Activated naive CD4-positive, alpha-beta T cell treated with anti-CD3 and anti-CD28 coated beads, Interleukin-2, amount 10 ng/mL, durations not matched to agents 7 days and 5 days (primary cell): Measurements from ENCODE around the gene AP1M2.
"Not testable (repeated sequence)": the region's sequence is repeated elsewhere in the genome, so short reads cannot be mapped to it uniquely, and the experiment has no call there.

ENCODE experiments used
- CTCF ChIA-PET: fragments of 350-600 bp; sonication (Branson Sonifier 250); formaldehyde crosslinking; loops from one replicate; lab custom pipeline; 2021; ENCODE audit warnings: antibody characterized with exemption; lab: Charles Lee
- DNase-seq: peaks from one replicate; pipeline ENCODE4 v3.0.0-alpha.2; 2020
- H3K27ac Mint-ChIP-seq: one replicate; pipeline ENCODE4 v1.8.0; 2021; ENCODE audit warnings: mild to moderate bottlenecking, moderate library complexity, mixed read lengths
- H3K27me3 Mint-ChIP-seq: one replicate; pipeline ENCODE4 v1.8.0; 2021; ENCODE audit warnings: mild to moderate bottlenecking, mixed read lengths
- H3K36me3 Mint-ChIP-seq: one replicate; pipeline ENCODE4 v1.8.0; 2021; ENCODE audit warnings: mixed read lengths
- H3K4me1 Mint-ChIP-seq: one replicate; pipeline ENCODE4 v1.8.0; 2021; ENCODE audit warnings: mixed read lengths
- H3K4me3 Mint-ChIP-seq: one replicate; pipeline ENCODE4 v1.8.0; 2021; ENCODE audit warnings: mild to moderate bottlenecking, moderate library complexity, mixed read lengths
- H3K9me3 Mint-ChIP-seq: one replicate; pipeline ENCODE4 v1.8.0; 2021; ENCODE audit warnings: mixed read lengths

The AP1M2 gene

DNA sequence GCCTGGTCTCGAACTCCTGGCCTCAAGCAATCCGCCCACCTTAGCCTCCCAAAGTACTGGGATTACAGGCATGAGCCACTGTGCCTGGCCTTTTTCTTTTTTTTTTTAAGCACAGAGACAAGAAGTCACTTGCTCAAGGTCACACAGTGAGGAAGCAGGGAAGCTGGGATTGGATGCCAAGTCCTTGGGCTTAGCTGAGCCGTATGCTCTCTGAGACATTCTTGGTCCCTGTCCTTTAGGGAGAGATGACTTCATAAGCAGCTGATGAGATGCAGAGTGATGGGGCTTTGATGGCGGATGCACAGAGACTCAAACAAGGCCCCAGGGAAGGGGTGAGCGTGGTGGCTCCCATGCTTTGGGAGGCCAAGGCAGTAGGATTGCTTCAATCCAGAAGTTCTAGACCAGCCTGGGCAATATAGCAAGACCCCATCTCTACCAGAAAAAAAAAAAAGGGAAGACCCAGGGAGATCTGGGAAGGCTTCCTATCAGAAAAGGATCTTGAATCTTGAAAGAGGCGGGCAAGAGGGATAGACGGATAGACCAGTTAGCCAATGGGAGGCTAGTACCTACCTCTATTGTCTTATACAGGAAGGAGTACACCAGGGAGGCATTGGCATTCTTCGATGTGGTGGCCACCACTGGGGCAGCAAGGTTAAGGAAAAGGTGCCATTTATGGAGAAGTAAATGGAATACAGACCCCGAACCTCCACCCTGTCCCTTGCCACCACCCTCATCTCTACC is 3.9 kb downstream of the AP1M2 start:
- no peaks in the 10 kb centered on the region for H3K36me3 Mint-ChIP-seq
- H3K9me3 Mint-ChIP-seq = no peaks in the 10 kb centered on the region
- no peak for DNase-seq
- peaks cover 23% of the 10 kb centered on the region for H3K4me1 Mint-ChIP-seq
- H3K27ac Mint-ChIP-seq = no peak overlapping the region
- CTCF ChIA-PET = interaction anchor here (0.6 to 12.1 kb wide), 4 partner anchors 10 to 117 kb away, joined by 4 to 299 read pairs (median 80); partner anchors contain the start of gene QTRT1
- H3K4me3 Mint-ChIP-seq = no peak overlapping the region
- peaks cover 56% of the 10 kb centered on the region for H3K27me3 Mint-ChIP-seq

DNA sequence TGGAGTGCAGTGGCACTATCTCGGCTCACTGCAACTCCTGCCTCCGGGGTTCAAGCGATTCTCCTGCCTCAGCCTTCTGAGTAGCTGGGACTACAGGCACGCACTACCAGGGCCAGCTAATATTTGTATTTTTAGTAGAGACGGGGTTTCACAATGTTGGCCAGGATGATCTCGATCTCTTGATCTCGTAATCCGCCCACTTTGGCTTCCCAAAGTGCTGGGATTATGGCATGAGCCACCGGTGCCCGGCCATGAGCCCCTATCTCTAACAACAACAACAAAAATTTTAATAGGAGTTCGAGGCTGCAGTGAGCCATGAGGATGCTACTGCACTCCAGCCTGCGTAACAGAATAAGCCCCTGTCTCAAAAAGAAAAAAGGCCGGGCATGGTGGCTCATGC is 5.0 kb downstream of the AP1M2 start:
- Mint-ChIP-seq H3K27me3 (peaks cover 51% of the 10 kb centered on the region), H3K27ac (no peak overlapping the region), H3K4me3 (no peak overlapping the region), H3K36me3 (no peaks in the 10 kb centered on the region), H3K4me1 (peaks cover 17% of the 10 kb centered on the region), H3K9me3 (no peaks in the 10 kb centered on the region)
- CTCF ChIA-PET = interaction anchor here (0.8 to 12.1 kb wide), 16 partner anchors 10 to 322 kb away, joined by 3 to 299 read pairs (median 10); partner anchors contain the start of genes QTRT1 and SLC44A2
- DNase-seq = no peak

DNA sequence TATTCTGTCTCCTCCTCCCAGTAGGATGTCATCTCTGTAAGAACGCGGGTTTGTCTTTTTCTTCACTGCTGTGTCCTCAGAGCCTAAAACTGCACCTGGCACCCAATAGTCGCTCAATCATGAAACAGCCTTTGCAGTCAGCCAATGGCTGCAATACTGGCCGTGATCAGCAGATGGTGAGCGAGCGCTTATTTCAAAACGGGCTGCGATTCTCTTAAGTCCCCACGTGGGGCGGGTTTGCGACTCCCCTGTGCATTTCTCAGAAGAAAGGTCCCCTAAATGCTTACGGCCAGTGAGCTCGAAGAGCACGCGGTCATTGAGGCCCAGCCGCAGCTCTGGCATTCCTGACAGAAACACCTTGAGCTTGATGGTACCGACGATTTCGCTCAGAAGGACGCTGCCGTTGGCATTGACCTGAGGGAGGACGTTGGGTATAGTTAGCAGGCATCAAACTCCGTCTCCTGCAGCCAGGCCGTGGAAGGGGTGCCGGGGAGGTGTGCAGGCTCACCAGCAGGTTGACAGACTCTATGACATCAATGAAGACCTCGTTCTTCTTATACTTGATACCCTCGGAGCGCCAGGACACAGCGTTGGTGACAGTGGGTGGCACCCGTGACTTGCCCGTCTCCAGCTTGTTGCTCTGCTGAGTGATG is 6.0 kb downstream of the AP1M2 start:
- Mint-ChIP-seq H3K36me3 (no peaks in the 10 kb centered on the region), H3K4me1 (peaks cover 17% of the 10 kb centered on the region), H3K27ac (no peak overlapping the region), H3K27me3 (peaks cover 43% of the 10 kb centered on the region), H3K4me3 (no peak overlapping the region), H3K9me3 (no peaks in the 10 kb centered on the region)
- CTCF ChIA-PET = interaction anchor here (0.5 to 12.1 kb wide), 34 partner anchors 8 to 321 kb away, joined by 3 to 299 read pairs (median 4); partner anchors contain the start of genes QTRT1 and SLC44A2
- DNase-seq = peak; percentile 95

DNA sequence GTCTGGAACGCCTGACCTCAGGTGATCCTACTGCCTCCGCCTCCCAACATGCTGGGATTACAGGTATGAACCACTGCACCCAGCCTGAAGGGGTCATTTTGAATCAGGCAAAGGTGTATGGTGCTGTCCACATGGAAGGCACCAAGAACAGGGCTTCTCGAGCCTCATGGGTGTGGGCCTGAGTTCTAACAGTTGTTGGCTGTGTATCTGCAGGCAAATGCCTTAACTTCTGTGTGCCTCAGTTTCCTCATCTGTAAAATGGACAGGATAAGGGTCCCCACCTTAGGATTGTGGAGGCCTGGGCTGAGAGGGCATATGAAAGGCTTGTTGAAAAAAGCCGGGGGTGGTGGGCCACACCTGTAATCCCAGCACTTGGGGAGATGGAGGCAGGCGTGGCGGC is 9.2 kb downstream of the AP1M2 start:
- DNase-seq = no peak
- Mint-ChIP-seq H3K27me3 (peaks cover 29% of the 10 kb centered on the region), H3K9me3 (no peaks in the 10 kb centered on the region), H3K4me3 (no peak overlapping the region), H3K36me3 (no peaks in the 10 kb centered on the region), H3K27ac (no peak overlapping the region), H3K4me1 (peaks cover 17% of the 10 kb centered on the region)
- CTCF ChIA-PET = interaction anchor here (8.9 to 12.1 kb wide), 2 partner anchors 69 to 122 kb away, joined by 156 to 299 read pairs; partner anchors contain the start of gene QTRT1

DNA sequence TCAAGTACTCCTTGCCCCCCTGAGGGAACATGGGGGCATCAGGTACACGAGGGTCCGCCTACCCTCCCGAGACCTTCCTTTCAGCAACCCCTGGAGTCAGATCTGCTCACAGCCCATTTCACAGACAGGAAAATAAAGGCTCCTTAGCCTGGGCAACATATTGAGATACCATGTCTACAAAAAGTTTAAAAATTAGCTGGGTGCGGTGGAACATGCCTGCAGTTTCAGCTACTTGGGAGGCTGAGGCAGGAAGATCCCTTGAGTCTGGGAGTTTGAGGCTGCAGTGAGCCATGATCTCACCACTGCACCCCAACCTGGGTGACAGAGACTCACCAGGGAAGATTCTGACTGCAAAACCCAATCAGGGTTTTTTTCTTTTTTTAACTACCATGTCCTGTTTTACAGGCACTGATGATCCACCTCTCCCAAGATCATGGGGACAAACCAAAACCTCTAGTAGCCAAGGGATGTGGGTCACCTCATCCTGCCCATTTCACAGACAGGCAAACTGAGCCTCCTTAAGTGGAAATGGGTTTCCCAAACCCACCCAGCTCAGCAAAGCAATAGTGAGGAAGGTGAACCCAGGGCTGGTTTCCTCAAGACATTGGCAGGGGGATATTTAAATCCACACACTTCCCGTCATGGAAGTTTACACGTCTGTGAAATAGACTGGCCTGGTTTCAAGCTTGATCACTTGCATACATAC is 11.9 kb downstream of the AP1M2 start:
- H3K4me3 Mint-ChIP-seq = no peak overlapping the region

DNA sequence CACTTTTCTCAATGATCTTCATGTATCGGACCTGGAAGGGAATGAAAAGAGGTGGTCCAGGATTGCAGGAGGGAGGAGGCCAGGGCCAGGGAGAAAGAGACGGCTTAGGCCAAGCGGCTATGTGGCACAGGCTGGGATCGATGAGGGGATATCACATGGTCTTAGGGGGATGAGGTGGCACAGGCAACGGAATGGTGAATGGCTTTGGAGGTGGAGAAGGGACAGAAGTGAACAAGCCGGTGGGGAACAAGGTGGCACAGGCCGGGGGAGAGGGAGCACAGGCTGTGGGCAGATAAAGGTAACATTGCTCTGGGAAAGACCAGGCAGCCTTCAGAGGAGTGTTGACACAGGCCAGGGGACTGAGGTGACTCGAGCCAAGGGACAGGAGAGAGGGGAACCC is 12.7 kb downstream of the AP1M2 start:
- peaks cover 26% of the 10 kb centered on the region for H3K4me1 Mint-ChIP-seq
- H3K36me3 Mint-ChIP-seq = no peaks in the 10 kb centered on the region
- DNase-seq = no peak
- H3K9me3 Mint-ChIP-seq = no peaks in the 10 kb centered on the region
- CTCF ChIA-PET = interaction anchor here (1.3 to 12.1 kb wide), 4 partner anchors 33 to 125 kb away, joined by 5 to 299 read pairs (median 10); no protein-coding TSS in a partner anchor
- peak overlapping the region; percentile 6 for H3K27ac Mint-ChIP-seq
- H3K27me3 Mint-ChIP-seq = peaks cover 18% of the 10 kb centered on the region
- no peak overlapping the region for H3K4me3 Mint-ChIP-seq

More for the DNA sequence above, 11.9 kb downstream of the AP1M2 start:
- Mint-ChIP-seq H3K27me3 (peaks cover 18% of the 10 kb centered on the region), H3K27ac (no peak overlapping the region), H3K36me3 (no peaks in the 10 kb centered on the region), H3K9me3 (no peaks in the 10 kb centered on the region), H3K4me1 (peaks cover 20% of the 10 kb centered on the region)
- no peak for DNase-seq
- CTCF ChIA-PET = interaction anchor here (0.6 to 12.1 kb wide), 4 partner anchors 72 to 747 kb away, joined by 3 to 299 read pairs (median 10); no protein-coding TSS in a partner anchor

DNA sequence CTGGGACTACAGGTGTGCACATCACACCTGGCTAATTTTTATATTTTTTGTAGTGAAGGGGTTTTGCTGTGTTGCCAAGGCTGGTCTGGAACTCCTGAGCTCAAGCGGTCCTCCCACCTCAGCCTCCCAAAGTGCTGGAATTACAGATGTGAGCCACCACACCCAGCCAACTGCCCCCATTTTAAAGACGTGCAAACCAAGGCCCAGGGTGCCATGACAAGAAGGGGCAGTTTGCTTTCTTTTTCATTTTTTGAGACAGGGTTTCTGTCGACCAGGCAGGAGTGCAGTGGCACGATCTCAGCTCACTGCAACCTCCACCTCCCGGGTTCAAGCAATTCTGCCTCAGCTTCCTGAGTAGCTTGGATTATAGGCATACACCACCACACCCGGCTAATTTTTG is 13.3 kb downstream of the AP1M2 start:
- H3K4me3 Mint-ChIP-seq, DNase-seq, H3K36me3 Mint-ChIP-seq, H3K9me3 Mint-ChIP-seq, H3K27ac Mint-ChIP-seq: not testable (repeated sequence)
- H3K27me3 Mint-ChIP-seq = peaks cover 18% of the 10 kb centered on the region
- H3K4me1 Mint-ChIP-seq = peaks cover 31% of the 10 kb centered on the region
- CTCF ChIA-PET = interaction anchor here (0.9 to 2.9 kb wide), 6 partner anchors 7 to 126 kb away, joined by 3 to 10 read pairs (median 6); no protein-coding TSS in a partner anchor

DNA sequence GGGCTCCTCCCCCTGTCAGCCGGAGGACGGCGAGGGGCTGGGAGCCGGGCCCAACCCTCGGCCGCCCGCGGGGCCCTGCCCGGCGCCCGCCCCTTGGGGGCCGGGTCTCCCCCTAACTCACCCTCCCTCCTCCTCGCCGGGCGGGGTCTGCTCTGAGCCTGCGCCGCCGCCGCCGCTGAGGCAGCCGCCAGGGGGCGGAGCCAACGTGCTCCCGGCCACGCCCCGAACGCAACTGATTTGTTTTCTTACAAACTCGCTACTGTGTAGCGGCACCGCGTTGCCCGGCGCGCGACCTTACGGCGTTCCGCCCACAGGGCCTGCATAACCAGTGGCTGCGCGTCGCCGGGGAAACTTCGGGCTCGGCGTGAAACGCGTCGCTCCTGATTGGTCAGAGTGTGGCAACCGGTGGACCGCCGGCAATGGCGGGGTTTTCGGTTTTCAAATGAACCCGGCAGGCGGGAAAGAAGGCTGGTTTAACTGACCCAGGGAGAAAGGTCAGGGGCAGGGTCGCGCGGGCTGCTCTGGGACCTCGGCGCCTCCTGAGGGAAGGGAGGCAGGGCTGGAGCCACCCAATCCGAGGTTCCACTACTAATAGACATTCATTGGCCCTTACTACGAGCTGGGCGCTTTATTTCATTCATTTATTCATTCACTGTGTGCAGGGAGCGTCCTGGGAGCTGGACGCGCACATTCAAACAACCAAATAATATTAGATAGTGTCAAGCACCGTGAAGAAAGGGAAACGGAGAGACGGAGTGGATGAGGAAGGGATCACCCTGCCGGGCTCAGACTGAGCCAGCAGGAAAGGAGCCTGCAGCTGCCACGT is 18.1 kb downstream of the AP1M2 start, which contains the start of gene CDKN2D:
TSS of gene CDKN2D (minus strand) at position 154 of the 826 bp plus-strand sequence. CDS start 326 bp downstream, outside the sequence.
- Mint-ChIP-seq H3K9me3 (no peaks in the 10 kb centered on the region), H3K27ac (peak within 1 kb of the TSS; percentile 99), H3K36me3 (peaks cover 32% of the 10 kb centered on the region), H3K4me1 (peaks cover 44% of the 10 kb centered on the region), H3K27me3 (no peaks in the 10 kb centered on the region), H3K4me3 (peak within 1 kb of the TSS; percentile 84)
- DNase-seq = peak; percentile 100
- CTCF ChIA-PET = interaction anchor here (0.8 to 4.0 kb wide), 8 partner anchors 17 to 133 kb away, joined by 3 to 19 read pairs (median 4); partner anchors contain the start of gene QTRT1

DNA sequence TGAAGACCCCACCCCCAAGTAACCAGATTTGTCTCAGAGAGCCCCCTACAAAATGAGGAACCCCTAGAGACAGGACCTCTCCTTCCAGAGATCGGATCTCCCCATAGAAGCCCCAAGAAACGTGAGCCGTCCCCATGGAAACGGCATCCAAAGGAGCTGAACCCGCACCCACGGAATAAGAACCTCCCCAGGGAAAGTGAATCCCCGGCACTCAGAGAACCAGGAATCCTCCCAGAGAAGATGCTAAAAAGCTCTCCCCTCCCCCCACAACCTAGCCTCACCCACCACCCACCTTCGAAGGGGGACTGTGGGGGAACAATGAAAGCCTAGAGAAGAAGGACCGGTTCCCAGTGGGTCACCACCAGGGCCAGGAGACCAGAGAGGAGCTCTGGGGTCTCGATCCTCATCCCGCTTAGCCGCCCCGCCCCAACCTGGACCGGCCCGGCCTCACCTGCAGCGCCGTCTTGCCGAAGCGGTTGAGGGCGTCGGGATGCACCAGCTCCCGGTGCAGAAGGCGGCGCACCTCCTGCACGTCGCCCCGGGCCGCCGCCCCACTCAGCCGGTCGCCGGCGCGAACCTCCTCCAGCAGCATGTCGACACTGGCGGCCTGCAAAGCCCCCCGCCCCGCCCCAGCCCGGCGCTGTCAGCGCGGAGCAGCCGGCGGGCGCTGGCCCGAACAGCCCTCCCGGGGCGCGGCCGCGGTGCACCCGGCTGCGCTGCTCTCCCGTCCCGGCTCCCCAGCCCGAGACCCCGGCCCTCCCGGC is 18.9 kb downstream of the AP1M2 start:
- DNase-seq = peak; percentile 44
- Mint-ChIP-seq H3K9me3 (no peaks in the 10 kb centered on the region), H3K27me3 (no peaks in the 10 kb centered on the region), H3K36me3 (peaks cover 32% of the 10 kb centered on the region), H3K4me3 (peak overlapping the region; percentile 84), H3K4me1 (peaks cover 47% of the 10 kb centered on the region), H3K27ac (peak overlapping the region; percentile 99)
- CTCF ChIA-PET = interaction anchor here (0.7 to 4.0 kb wide), 7 partner anchors 11 to 151 kb away, joined by 3 to 19 read pairs (median 4); no protein-coding TSS in a partner anchor

DNA sequence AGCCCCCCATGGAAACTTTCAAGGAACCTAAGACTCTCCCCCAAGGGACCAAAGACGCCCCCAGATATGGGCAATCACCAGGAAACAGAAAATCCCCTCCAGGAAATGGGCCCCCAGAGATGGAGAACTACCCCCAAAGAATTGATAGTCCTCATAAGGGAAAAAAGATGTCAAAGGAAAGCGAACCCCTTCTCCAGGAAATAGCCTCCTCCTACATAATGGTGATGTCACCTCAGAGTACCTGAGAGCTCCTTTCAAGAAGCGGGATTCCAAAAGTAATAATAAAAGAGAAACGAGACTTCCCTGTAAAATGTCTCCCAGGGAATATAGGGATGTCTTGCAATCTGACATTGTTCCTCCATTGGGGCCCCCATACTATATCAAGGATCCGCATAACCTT is 19.5 kb downstream of the AP1M2 start:
- Mint-ChIP-seq H3K27ac (peak overlapping the region; percentile 99), H3K9me3 (no peaks in the 10 kb centered on the region), H3K4me1 (peaks cover 47% of the 10 kb centered on the region), H3K4me3 (peak overlapping the region; percentile 84), H3K36me3 (peaks cover 32% of the 10 kb centered on the region), H3K27me3 (no peaks in the 10 kb centered on the region)
- CTCF ChIA-PET = interaction anchor here (0.7 to 4.0 kb wide), 7 partner anchors 12 to 150 kb away, joined by 3 to 19 read pairs (median 4); no protein-coding TSS in a partner anchor
- DNase-seq = no peak

DNA sequence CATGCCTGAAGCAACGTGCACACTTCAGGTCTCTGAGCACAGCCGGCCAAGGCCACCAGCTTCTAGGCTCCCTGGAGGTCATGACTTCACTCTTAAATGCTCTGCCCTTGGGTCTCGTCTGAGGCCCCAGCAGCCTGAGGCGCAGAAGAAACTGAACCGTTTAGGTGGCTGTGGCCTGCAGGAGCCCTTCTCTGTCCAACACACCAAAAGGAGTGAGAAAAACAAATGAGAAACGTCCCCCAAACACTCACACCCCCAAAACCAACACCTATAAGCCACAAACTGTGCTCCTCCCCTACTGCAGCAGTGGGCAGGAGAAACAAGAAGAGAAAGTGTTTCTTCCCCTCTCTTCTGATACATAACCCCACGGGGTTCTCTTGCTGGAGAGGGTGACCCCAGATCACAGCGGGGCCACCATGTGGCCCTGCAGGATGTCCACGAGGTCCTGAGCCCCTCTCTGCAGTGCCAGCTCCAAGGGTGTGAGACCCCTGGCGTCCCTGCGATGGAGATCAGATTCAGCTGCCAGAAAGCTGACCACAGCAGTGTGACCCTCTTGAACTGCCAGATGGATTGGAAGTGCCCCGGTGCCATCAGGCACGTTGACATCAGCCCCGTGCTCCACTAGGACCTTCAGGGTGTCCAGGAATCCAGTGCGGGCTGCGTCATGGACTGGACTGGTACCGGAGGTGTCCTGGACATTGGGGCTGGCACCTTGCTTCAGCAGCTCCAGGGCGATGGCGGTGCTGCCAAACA is 20.3 kb downstream of the AP1M2 start:
- H3K4me3 Mint-ChIP-seq = peak overlapping the region; percentile 84
- H3K9me3 Mint-ChIP-seq = no peaks in the 10 kb centered on the region
- peak; percentile 71 for DNase-seq
- peaks cover 38% of the 10 kb centered on the region for H3K36me3 Mint-ChIP-seq
- peak overlapping the region; percentile 99 for H3K27ac Mint-ChIP-seq
- CTCF ChIA-PET = interaction anchor here (0.6 to 4.0 kb wide), 9 partner anchors 15 to 150 kb away, joined by 3 to 19 read pairs (median 4); no protein-coding TSS in a partner anchor
- no peaks in the 10 kb centered on the region for H3K27me3 Mint-ChIP-seq
- H3K4me1 Mint-ChIP-seq = peaks cover 40% of the 10 kb centered on the region

DNA sequence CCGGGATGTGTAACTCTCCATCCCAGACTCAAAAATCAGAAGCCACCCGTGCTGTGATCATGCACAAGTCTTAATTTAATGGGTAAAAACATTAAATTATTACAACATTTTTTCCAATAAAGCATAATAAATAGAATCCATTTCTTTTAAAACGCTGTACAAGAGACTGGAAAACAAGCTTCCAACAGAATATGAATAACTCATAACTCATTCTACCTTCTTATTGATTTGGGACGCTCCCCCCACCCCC is 20.8 kb downstream of the AP1M2 start:
- CTCF ChIA-PET = interaction anchor here (0.6 to 2.8 kb wide), 7 partner anchors 9 to 149 kb away, joined by 3 to 11 read pairs (median 3); no protein-coding TSS in a partner anchor
- H3K9me3 Mint-ChIP-seq = no peaks in the 10 kb centered on the region
- peak overlapping the region; percentile 99 for H3K27ac Mint-ChIP-seq
- no peaks in the 10 kb centered on the region for H3K27me3 Mint-ChIP-seq
- H3K4me3 Mint-ChIP-seq = peak overlapping the region; percentile 84
- no peak for DNase-seq
- peaks cover 45% of the 10 kb centered on the region for H3K4me1 Mint-ChIP-seq
- H3K36me3 Mint-ChIP-seq = peaks cover 43% of the 10 kb centered on the region
